AG08395 (cell line): ENCODE results near the gene CDH4.

ENCODE experiments used
- DNase-seq: peaks from one replicate; pipeline ENCODE4 v3.0.0; 2012; ENCODE audit warnings: mixed read lengths, low spot score

CDH4 gene

DNA sequence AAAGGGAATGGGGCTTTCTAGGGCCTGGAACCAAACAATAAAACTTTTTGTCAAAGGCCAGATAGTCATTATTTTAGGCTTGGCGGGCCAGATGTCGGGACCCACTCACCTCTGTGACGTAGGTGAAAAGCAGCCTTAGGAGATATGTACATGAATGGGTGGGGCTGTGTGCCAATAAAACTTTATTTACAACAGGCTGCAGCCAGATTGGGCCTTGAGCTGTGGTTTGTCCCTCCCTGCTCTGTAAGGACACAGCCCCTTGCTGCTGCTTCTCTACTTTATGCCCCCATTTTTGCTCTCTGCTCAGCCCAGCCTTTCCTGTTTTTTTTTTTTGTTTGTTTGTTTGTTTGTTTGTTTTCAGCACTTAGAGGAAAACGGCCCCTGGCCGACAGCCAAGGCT lies 32.7 kb downstream of the CDH4 start:
- no peak for DNase-seq

DNA sequence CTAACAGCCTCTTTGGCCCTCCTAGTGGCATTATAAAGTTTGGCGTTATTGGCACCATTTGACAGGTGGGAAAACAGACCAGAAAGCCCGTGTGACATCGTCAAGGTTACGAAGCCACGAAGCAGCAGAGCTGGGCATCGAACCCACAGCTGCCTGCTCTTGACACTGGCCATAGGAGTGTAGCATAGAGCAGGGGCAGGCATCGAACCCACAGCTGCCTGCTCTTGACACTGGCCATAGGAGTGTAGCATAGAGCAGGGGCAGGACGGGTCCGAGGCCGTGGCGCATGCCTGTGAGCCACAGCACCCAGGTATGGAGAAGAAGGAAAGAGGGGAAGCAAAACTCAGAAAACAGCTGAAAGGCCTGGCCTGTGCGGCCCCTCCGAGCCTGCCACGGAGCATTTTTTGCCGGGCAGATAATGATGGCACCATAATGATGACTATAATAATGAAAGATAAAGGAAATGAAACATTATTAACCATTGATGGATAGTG lies 33.1 kb downstream of the CDH4 start:
- DNase-seq: no peak

DNA sequence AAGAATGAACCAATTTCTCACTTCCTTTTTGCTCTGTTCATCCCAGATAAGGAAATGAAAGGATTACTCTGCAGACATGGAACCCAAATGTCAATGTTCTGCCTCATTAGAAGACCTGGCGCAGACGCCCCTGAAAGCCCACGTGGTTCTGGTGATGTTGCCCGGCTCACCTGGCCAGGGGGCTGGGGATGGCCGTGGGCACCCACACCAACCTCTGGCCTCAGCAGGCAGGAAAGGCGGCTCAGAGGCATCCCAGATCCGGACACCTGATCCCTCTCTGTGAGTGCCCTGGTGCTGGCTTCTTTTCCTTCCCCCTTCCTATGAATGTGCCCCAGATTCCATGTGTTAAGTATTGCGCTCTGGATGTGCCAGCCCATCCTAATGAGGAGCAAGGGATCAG lies 33.6 kb downstream of the CDH4 start:
- DNase-seq: no peak

DNA sequence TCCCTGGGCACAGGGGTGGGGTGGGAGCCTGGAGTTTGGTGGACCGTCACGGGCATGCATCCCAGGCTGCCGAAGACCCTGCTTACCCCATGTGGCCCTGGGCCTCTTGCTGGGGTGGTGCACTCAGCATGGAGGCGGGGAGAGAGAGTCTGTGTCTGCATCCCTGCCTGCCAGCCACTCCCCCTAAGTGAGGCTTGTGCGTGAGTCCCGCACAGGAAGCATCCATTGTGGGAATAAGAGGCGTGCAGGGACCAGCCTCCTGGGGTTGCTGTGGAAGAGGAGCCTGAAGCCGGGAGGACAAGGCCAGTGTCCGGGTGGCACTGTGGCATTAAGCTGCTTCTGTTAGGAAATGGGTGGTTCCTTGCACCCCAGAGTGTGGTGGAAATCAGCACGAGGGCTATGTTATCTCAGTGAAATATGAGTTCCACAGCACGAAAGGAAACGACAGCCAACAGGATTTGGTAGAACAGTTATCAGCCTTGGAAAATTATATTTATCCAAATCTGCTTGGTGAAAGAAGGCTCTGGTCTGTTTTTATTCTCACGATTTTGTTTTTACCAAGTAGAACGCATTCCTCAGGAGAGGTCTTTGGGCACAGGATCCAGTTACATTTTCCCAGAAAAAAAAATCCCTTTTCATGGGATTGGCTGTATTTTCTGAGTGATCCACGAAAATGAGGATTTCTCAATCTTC lies 35.7 kb downstream of the CDH4 start:
- no peak for DNase-seq

DNA sequence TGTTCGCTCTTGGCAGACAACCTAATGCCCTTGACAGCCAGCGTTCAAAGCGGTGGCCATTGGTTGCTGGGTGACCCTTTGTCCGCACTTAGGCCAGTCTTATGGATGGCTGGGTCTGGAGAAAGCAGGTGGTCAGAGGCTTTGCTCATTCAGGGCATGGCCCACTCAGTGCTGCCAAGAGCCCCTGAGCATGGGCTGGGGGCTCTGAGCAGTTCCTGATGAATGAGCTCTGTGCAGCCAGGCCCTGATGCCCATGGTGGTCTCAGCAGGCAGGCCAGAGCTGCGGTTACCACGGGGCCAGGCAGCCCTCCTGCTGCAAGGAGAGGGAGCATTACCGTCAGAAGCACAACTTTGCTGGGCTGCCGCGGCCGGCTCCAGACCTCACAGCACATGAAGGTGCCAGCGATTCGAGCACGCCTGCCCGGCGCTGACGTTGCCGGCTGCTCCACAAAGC lies 36.3 kb downstream of the CDH4 start:
- no peak for DNase-seq

DNA sequence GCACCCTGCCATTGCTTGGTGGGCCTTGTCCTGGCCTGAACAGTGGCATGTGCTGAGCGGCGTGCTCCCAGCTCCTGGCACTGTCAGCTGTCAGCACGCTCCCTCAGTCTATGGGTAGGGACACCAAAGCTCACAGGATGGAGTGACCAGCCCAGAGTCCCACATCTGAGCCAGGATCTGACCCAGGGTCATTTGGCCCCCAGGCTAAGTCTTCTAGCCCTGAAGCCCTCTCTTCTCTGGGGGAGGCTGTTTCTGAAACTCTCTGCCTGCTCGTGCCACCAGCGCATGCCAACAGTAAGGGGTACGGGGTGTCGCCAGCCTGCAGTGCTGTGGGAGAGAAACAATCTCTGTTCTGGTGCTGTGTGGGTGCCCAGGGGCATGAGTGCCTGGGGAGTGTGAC lies 37.1 kb downstream of the CDH4 start:
- DNase-seq: no peak

DNA sequence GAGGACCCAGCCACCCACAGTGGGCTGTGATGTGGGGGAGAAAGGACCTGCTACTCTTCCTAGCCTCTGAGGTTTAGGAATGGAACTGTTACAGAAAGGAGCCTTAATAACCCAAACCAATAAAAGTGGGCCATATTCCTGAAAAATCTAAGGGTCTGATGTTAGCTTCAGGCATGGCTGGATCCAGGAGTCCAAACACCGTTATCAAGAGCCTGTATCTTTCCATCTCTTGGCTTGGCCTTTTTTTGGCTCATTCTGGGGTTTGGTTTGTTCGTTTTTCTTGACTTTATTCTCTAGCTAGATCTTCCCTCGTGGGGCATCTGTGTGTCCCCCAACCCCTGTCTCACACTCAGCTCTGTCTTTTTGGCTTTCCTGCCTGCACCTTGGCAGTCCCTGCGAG lies 38.7 kb downstream of the CDH4 start:
- no peak for DNase-seq

DNA sequence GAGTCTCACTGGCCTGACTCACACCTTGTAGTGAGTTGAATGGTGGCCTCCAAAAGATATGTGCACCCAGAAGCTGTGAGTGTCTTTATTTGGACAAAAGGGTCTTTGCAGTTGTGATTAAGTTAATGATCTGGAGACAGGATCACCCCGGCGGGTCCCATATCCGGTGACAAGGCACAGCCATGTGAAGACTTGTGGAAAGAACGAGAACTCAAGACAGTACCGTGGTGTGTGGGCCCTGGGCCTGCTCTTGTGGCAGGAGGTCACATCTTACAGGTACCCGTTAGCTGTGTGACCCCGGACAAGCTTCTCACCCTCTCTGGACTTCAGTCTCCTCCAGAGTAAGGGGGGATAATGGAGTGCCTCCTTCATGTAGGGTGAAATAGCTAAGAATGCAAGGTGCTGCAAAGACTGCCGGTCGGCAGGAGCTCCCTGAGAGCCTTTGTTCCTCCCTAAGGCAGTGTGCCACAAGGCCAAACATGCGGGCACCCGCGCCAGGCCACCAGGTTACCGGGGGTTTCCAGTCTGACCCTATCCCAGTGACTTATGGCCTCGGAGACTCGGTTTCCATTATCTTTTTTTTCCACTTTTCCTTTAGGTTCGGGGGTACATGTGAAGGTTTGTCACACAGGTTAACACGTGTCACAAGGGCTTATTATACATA lies 39.2 kb downstream of the CDH4 start:
- DNase-seq: no peak

DNA sequence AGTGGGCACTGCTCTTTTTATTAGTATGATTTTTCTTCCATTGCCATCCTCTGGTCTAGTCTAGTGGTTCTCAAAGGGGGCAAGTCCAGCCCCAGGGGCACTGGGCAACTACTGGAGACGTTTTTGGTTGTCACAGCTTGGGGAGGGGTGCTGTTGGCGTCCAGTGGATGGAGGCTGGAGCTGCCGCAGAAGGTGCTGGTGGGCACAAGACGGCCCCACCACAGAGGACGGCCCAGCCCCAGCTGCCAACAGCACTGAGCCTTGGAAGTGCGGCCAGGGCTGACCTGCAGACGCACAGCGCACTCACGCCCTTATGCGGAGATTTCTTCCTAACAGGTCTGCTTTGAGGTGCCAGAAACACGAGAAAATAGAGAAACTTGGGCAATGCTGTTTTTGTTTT lies 40.3 kb downstream of the CDH4 start:
- DNase-seq: no peak

DNA sequence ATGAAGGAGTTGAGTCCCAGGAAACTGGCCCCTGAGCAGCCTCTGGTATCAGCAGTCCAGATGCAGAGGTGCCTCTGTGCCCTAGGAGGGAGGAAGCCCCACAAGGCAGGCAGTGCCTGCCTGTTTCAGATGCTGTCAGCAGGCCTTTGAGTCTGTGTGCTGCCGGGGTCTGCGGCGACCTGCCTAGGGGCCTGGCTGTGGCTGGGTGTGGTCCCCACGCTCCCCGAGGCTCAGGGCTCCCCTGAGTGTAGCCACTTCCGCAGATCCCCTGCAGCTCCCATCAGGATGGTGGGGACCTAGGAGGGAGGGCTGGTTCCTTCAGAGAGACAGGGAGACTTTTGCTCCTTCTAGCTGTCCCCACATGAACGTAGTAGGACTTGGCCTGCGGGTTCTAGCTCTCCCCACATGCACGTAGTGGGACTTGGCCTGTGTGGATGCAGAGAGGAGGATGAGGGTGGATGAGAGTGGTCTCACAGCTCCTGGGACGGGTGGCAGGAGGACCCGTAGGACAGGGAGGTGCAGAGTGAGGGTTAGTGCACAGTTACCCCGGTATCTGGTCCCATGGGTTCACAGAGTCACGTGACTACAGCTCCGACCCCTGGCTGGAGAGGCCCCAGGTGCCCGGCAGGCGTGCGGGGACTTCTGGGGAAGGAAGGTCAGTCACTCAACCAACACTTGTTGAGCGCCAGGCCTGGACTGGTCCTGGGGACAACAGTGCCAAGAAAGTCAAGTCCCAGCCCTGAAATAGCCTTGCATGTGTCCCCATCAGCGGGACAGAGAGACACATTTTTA lies 41.0 kb downstream of the CDH4 start:
- no peak for DNase-seq

DNA sequence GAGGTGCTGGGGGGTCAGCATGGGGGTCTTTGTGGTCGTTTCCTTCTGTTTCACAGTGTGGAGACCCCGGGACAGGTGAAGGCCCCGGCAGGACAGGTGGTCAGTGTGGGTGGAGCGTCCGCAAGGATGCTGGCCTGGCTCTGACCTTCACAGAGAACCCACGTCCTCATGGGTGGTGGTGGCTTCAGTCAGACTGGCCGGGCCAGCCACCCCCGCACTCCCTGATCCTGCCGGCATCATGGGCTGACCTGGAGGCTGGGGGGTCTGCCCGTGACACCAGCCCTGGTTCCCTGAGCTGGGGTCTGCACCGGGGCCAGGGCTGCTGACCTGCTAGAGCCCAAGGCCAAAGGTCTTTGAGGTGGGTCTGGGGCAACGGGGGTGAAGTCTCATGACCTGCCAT lies 41.9 kb downstream of the CDH4 start:
- DNase-seq: no peak

DNA sequence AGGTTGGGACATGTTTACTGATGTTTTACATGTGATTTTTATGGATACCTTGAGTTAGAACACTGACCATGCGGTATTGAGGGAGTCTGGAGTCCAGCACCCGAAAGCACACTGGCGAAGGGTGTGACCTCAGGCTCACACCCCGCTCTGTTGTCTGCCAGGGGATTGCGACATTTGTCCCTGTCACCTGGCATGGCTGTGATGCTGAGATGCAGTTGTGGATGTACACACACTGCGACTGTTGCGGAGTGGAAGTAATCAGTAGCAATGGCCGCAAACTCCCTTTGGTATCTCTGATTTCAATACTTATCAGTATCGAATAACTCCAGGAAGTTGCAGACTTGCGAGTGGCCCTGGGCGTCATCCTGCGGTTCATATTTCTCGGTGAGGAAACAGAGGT lies 43.2 kb downstream of the CDH4 start:
- no peak for DNase-seq

DNA sequence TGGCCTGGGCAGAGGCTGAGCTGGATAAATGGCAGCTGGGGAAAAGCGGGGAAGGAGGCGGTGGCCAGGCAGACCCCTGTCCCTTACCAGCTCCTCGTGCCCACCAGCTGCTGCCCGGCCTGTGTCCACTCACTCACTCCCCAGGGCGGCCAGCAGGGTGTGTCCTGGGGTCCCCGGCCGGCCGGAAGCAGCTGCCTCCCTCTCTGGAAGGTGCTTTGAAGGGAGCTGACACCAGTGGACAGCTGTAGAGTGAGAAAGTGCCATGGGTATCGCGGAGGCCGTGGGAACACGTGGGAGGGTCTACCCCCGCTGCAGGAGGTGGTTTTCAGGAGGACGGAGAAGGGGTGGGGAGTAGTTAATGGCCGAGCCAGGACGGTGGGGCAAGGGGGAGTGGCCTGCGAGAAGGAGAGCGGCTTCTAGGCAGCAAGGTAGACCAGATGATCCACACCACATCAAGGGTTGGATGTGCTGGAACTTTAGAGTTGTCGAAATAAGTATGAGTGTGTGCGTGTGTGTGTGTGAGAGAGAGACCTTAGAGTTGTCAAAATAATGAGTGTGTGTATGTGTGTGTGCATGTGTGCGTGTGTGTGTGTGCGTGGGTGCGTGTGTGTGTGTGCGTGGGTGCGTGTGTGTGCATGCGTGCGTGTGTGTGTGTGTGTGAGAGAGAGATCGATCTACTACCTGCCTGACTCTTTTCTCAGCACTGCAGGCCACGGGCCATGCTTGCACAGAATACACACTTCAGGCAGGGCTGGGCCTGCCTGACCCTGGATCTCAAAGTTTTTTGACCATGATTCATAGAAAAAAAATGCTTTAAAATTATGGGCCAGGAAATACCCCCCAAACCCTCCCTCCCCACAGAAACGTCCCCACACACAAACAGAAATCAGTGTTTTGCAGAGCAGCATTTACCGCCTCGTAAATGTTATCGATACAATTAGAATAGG lies 43.9 kb downstream of the CDH4 start:
- DNase-seq: no peak

DNA sequence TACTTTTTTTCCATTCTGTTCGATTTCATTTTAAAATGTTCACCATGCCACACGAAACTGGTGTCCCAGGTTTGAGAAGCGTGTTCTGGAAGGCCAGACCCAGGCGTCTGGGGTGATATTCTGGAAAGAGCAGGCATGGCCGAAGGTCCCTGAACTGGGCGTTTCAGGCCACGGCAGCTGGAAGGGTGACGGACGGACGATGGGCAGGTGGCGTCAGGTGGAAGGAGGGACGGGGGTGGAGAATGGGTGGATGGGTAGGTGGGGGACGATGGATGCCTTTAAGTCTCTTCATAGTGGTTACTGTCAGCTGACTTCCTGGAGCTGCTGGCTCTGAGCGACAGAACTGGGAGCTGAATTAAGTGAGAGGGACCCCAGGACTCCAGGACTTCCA lies 44.6 kb downstream of the CDH4 start:
- no peak for DNase-seq

DNA sequence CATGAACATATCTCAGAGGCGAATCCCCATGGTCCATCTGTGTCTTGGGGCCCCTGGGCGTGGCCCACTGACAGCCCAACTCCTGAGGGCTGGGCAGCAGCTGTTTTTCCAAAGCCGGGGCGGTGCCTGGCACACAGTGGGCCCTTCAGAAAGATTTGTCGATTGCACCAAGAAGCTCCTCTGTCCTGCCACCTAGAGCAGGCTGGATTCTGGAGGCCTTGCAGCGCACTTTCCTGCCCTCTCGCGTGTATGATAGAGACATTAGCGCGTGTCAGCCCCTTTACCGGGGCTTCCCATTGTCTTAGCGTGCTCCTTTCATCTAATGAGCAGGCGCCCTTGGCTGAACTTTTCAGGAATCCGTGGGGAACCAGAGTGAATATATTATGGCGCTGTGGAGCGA lies 45.4 kb downstream of the CDH4 start:
- no peak for DNase-seq

DNA sequence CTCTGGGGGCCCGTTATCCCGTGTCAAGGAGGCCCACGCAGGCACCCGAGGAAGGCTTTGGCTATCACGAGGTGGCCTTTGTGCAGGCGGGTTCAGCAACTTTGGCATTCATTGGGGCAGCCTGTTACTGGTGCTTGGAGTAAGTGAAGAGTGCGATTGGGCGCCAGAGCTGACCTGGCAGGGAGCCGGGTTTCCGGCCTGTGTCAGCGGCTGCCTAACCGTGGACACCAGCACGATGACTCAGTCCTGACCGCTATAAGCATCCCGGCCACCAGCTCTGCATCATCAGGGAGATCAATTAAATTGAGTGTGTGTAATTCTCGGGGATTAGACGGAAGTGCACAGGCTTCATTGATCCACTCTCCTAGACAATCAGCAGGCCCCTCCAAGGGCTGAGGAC lies 45.9 kb downstream of the CDH4 start:
- DNase-seq: no peak

DNA sequence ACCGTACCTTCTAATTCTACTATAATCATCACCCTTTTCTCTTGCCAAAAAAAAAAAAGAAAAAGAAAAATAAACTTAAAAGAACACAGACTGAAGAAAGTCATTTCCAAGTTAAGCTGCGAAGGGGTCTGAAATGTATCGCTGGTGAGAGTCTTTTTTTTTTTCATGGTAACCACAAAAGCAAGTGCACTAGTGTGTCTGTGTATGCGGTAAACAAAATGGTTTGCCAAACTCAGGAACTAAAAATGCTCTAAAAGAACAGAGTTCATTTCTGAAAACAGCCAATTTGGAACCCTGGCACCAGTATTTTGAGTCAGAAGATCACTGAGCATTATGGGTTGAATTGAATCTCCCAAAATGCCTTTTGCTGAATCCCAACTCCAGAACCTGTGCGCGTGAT lies 46.6 kb downstream of the CDH4 start:
- no peak for DNase-seq

DNA sequence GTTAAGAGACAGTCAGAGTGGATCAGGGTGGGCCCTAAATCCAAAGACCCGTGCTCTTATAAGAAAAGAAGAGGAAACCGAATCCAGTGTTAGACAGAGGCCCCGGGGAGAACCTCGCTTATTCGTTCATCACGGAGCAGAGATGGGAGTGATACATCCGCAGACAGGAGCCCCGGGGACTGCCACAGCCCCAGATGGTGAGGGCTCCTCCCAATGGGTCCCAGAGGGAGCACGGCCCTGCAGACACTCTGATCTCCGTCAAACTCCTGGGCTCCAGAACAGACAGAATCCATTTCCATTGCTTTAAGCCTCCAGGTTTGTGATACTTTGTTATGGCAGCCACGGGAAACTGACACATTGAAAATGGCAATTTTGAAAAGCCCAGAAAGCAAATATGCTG lies 47.0 kb downstream of the CDH4 start:
- no peak for DNase-seq

DNA sequence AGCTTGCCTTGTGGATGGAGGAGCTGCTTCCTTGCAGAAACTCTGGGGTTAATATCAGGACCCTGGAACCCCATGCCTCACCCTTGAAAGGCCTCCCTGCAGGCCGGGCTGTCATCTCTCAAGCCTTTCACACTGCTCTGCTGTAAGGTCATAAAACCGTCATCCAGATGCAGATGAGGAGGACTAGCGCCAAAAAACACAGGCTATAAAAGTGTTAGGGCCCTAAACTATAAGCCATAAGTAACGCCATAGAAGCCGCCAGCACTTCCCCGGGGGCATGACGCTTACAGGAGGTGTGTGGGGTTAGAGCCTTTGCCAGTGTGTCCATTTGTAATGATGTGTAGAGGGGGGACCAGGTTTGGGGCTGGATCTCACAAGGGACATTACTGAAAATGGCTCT lies 47.6 kb downstream of the CDH4 start:
- no peak for DNase-seq

DNA sequence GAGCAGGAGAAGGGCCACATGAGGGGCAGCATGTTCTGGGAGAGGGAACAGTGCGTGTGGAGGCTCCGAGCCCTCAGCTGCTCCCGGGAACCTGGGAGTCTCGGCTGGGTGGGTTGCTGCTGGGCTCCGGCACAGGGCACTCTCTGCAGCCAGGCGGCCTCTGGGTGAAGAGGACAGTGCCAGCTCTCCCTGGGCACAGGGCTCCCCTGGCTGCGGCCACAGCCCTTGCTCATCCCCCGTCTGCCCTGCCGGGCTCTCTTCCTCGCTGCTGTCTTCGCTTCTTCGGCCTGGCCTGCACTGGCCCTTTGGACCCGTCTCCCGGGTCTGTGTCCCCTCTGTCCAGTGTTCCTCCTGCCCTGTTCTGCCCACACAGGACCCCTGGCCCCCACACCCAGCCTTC lies 48.2 kb downstream of the CDH4 start:
- no peak for DNase-seq

DNA sequence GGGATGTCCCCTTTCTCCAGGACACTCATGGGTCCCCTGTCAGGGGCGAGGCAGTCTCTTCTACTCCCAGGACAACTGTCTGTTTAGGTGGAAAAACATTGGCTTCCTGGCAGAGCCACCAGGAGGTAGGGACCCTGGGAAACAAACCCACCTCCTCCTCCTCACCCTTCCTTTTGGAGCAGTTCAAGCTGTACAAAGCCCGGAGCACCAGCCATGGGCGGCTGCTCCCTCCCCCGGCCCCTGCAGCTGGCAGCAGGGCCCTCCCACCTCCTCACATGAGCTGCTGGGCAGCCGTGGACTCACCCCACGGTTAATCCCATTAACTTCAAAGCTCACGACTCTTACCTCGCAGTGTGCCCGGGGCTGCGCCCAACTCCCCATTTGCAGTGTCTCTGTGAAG lies 48.6 kb downstream of the CDH4 start:
- DNase-seq: no peak
